Glutamatergic neuron (in vitro differentiated cells): ENCODE measurements around the gene CPB2. TPM values are rescaled to one million over a fixed set of nuclear protein-coding genes. Genes with fewer than 3 reads are reported as not detected.

Experiments
- DNase-seq: peaks from one replicate; pipeline ENCODE4 v3.0.0; 2022
- H3K27ac Mint-ChIP-seq: one replicate; pipeline ENCODE4 v1.8.0; 2020; ENCODE audit warnings: mild to moderate bottlenecking, mixed read lengths, inconsistent platforms; ENCODE audit not compliant: unreplicated experiment
- H3K27me3 Mint-ChIP-seq: one replicate; pipeline ENCODE4 v1.8.0; 2020; ENCODE audit warnings: mild to moderate bottlenecking, moderate library complexity, mixed read lengths, inconsistent platforms; ENCODE audit not compliant: unreplicated experiment
- H3K36me3 Mint-ChIP-seq: one replicate; pipeline ENCODE4 v1.8.0; 2020; ENCODE audit warnings: mild to moderate bottlenecking, mixed read lengths, inconsistent platforms; ENCODE audit not compliant: unreplicated experiment
- H3K4me1 Mint-ChIP-seq: one replicate; pipeline ENCODE4 v1.8.0; 2020; ENCODE audit warnings: mild to moderate bottlenecking, low read depth, mixed read lengths, inconsistent platforms; ENCODE audit not compliant: unreplicated experiment
- H3K4me3 Mint-ChIP-seq: one replicate; pipeline ENCODE4 v1.8.0; 2020; ENCODE audit warnings: mild to moderate bottlenecking, mixed read lengths, inconsistent platforms; ENCODE audit not compliant: unreplicated experiment
- H3K9me3 Mint-ChIP-seq: one replicate; pipeline ENCODE4 v1.8.0; 2020; ENCODE audit warnings: mild to moderate bottlenecking, moderate library complexity, mixed read lengths, inconsistent platforms; ENCODE audit not compliant: unreplicated experiment
- total RNA-seq: library from RNA; stranded (reverse); fragmentation: NEBNext Ultra II Directional; extraction: Animal tissue kit (Norgen Biotek cat#: 25700); gene quantifications from one replicate; pipeline ENCODE4 v1.2.1, GENCODE V29; 2021; ENCODE audit not compliant: unreplicated experiment
- TF ChIP-seq, protein P1 (sequence below): fragments of 200-600 bp; sonication (generic); IDR thresholded peaks from one replicate; pipeline ENCODE4 v1.5.0; 2021; ENCODE audit not compliant: partially characterized antibody, unreplicated experiment

The CPB2 gene
- total RNA-seq, 1 donor from 2014 or later, result not detected

DNA sequence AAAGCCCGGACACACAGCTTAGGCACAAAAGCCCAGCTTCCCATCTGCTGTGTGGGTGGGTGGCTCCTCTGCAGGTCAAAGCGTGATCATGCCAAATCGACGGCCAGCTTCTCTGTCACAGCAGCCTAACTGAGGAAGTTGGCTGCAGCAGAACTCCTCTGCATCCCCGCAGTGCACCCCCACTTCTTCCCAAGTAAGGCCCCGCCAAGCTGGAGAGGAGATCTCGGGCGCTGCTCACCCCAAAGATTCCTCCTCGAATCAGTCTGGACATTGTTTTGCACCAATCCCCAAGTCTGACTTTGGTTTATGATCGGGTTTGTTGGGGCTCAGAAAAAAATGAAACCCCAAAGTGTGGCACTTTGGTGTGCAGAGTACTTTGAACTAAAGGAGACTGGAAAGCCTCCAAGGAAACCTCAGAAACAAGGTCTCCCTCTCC, 19.7 kb upstream of the CPB2 start:
- DNase-seq, result no peak
- H3K27me3 Mint-ChIP-seq, result no peaks in the 10 kb centered on the region
- no peaks in the 10 kb centered on the region for H3K9me3 Mint-ChIP-seq
- no peak overlapping the region for H3K4me3 Mint-ChIP-seq
- H3K36me3 Mint-ChIP-seq, result no peaks in the 10 kb centered on the region
- H3K4me1 Mint-ChIP-seq, result no peaks in the 10 kb centered on the region
- TF ChIP-seq, protein P1, sequence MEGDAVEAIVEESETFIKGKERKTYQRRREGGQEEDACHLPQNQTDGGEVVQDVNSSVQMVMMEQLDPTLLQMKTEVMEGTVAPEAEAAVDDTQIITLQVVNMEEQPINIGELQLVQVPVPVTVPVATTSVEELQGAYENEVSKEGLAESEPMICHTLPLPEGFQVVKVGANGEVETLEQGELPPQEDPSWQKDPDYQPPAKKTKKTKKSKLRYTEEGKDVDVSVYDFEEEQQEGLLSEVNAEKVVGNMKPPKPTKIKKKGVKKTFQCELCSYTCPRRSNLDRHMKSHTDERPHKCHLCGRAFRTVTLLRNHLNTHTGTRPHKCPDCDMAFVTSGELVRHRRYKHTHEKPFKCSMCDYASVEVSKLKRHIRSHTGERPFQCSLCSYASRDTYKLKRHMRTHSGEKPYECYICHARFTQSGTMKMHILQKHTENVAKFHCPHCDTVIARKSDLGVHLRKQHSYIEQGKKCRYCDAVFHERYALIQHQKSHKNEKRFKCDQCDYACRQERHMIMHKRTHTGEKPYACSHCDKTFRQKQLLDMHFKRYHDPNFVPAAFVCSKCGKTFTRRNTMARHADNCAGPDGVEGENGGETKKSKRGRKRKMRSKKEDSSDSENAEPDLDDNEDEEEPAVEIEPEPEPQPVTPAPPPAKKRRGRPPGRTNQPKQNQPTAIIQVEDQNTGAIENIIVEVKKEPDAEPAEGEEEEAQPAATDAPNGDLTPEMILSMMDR, result no peak
- no peak overlapping the region for H3K27ac Mint-ChIP-seq

DNA sequence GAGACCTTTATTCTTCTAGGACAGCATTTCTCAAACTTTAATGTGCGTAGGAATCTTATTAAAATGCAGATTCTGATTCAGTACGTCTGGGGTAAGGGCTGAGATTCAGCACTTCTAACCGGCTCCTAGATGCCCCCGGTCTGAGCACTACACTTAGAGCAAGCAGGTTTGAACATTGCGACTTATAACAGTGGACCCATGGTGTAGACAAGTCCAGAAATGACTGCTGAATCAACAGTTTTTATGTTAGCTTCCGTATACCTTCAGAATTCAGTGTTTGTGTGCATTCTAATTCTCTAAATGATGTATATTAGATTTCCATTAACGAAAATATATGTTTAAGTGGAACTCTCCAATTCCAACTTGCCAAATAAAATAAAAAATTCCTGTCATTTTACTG, 17.5 kb upstream of the CPB2 start:
- DNase-seq, result no peak
- H3K27me3 Mint-ChIP-seq, result no peaks in the 10 kb centered on the region
- TF ChIP-seq, protein P1, result no peak
- H3K27ac Mint-ChIP-seq, result no peak overlapping the region
- H3K9me3 Mint-ChIP-seq, result no peaks in the 10 kb centered on the region
- no peaks in the 10 kb centered on the region for H3K4me1 Mint-ChIP-seq
- no peaks in the 10 kb centered on the region for H3K36me3 Mint-ChIP-seq
- no peak overlapping the region for H3K4me3 Mint-ChIP-seq

DNA sequence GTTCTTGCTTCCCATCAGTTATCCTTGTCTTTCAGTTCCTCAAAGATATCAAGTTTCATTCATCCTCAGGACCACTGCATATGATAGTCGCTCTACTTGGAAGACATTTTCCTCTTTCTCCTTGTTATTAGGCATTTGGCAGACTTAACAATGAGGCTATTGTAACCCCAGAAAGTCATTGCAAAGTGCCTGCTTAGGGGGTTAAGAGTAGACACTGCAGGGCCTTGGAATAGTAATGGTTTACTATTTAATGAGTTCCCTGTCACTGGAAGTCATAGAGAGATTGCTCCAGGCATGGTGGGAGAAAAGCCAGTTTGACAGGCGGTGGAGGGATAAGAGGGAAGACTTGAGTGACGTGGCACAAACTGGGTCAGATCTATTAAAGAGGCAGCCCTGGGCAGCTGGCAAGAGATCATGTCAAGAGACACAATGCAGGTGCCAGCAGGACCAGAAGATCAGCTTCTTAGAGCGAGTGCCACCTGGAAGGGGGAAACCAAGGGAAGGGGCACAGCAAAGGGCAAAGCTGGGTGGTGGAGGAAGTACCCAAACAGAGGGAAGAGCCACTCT, 16.8 kb upstream of the CPB2 start:
- Mint-ChIP-seq H3K9me3 (no peaks in the 10 kb centered on the region), H3K4me1 (no peaks in the 10 kb centered on the region), H3K4me3 (no peak overlapping the region), H3K27ac (no peak overlapping the region), H3K27me3 (no peaks in the 10 kb centered on the region), H3K36me3 (no peaks in the 10 kb centered on the region)
- TF ChIP-seq, protein P1, result no peak
- no peak for DNase-seq

DNA sequence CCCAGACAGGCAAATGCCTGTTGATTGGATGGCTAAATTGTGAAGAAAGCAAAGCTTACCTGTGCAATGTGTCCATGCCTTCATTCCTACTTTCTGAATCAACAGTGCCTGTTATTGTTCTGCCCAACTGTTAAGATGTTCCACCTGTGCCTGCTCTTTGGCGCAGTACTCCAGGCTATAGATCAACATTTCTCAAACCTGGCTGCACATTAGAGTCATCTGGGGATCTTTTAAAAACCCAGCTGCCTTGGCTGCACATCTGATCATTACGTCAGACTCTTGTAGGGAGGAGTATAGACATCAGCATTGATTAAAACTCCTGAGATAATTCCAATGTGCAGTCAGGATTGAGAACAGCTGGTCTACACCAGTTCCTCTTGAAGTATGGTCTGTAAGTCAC, 16.2 kb upstream of the CPB2 start:
- H3K9me3 Mint-ChIP-seq, result no peaks in the 10 kb centered on the region
- H3K36me3 Mint-ChIP-seq, result no peaks in the 10 kb centered on the region
- H3K27ac Mint-ChIP-seq, result no peak overlapping the region
- no peak for DNase-seq
- no peak overlapping the region for H3K4me3 Mint-ChIP-seq
- no peaks in the 10 kb centered on the region for H3K27me3 Mint-ChIP-seq
- TF ChIP-seq, protein P1, result no peak
- H3K4me1 Mint-ChIP-seq, result no peaks in the 10 kb centered on the region

DNA sequence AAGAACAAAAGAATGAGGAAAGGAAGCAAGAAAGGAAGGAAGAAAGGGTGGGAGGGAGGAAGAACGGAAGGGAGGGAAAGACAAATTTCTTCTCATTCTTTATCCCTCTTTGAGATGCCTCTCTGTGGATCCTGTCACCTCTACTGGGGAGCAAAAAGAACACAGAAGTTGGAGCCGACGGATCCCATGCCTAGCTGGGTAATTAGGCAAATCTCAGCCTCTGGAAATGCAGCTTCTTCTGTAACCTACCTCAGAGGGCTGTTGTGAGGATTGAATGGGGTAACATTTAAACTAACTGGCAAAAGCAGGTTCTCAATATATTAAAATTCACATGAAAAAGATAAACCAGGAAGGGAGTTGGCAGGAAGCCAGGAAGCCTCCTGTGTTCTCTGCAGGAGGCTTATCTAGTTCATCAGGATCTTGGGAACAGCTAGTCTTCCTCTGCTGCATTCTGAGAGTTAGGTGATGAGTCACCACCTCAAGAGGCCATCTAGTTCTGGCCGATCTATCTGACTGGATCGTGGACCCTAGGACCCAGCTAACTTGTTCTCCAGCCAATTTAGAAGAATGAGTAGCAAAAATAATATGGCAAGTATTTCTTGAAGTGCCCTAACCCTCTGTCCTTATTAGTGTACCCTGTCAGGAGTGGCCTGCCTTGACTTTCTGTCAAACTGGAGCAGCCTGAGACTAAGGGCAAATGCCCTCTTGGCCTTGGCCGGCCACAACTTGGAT, 15.2 kb upstream of the CPB2 start:
- H3K4me1 Mint-ChIP-seq, result no peaks in the 10 kb centered on the region
- no peak overlapping the region for H3K4me3 Mint-ChIP-seq
- no peaks in the 10 kb centered on the region for H3K36me3 Mint-ChIP-seq
- no peaks in the 10 kb centered on the region for H3K27me3 Mint-ChIP-seq
- H3K9me3 Mint-ChIP-seq, result no peaks in the 10 kb centered on the region
- TF ChIP-seq, protein P1, result no peak
- no peak overlapping the region for H3K27ac Mint-ChIP-seq
- no peak for DNase-seq
